HG02759 (cell line): ENCODE data around the gene TICAM1.

Source experiments
- ATAC-seq: cut with Tn5 transposase; IDR thresholded peaks from one replicate; pipeline ENCODE4 v1.9.1; 2021; ENCODE audit warnings: mild to moderate bottlenecking, moderate library complexity; ENCODE audit not compliant: unreplicated experiment

Gene TICAM1

DNA sequence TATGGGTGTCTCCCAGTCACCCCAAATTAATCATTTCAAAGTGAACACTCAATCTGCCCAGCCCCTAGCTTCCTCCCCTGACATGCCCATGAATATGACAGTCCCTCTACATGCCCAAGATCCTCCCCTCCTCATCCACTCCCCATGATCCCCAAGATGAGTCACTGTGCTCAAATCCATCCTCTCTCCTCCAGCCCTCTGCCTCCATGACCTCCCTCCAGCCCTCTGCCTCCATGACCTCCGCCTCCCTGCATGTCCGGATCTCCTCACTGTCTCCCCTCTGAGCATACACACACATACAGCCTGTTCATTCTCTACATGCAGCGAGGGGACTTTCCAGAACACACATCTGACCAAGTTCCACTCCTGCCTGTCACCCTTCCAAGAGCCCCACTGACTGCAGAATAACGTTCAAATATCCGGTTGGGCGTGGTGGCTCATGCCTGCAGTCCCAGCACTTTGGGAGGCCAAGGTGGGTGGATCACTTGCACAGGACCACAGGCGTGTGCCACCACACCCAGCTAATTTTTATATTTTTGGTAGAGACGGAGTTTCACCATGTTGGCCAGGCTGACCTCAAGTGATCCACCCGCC, 58.4 kb downstream of the TICAM1 start:
- ATAC-seq: no peak

DNA sequence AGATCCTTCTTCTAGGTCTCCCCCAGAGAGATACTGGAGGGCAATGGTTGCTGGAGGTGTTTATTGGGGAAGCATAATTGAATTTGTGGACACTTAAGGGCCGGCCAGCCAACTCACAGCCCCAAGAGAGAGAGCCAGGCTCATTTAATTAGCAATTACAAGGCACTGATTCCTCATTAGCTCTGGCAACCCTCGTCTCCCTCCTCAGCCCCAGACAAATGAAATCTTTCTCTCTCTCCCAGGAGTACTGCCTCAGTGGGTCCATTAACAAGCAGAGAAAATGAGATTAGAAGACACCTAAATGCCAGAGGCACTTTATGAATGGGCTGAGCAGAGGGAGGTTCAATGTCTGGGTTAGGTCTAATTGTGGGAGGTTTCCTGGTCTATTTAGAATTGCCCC, 58.9 kb downstream of the TICAM1 start:
- ATAC-seq: no peak

DNA sequence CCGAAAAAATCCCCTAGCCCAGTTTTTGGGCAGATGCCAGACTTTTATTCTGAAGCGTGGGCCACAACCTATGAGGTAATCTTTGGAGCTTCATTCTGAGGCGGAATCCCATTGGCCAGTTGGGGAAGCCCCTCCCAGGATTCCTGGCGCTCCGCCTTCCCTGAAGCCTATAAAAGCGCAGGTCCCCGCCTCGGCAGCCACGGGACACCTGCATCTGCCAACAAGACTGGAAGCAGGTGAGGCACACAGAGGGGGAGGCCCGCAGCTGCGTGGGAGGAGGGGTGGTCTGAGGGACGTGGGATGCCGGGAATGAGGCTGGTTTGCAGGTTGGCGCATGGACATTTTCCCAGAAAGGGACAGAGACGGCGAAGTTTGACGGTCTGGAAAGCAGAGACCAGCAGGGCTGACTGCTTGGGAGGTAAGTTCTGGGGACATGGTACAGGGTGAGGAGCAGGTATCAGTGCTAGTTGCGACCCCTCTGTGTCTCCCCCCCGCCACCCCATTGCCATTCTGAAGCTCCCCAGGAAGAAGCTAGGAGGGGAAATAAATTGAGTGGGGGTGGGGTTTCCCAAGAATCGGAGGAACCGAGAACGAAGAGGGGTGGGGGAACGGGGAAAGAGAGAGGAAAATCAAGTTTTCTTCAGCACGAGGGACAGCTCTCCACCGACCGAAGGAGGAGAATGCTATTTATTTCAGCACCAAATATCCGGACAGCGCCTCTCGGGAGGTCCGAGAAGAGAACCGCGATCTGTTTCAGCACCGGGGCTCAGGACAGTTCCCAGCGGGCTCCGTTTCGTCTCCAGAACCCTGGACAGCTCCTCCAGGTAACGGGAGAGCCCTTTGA, 62.4 kb downstream of the TICAM1 start:
- no peak for ATAC-seq
